ENCODE results near the gene LARGE1.

LARGE1 gene

DNA sequence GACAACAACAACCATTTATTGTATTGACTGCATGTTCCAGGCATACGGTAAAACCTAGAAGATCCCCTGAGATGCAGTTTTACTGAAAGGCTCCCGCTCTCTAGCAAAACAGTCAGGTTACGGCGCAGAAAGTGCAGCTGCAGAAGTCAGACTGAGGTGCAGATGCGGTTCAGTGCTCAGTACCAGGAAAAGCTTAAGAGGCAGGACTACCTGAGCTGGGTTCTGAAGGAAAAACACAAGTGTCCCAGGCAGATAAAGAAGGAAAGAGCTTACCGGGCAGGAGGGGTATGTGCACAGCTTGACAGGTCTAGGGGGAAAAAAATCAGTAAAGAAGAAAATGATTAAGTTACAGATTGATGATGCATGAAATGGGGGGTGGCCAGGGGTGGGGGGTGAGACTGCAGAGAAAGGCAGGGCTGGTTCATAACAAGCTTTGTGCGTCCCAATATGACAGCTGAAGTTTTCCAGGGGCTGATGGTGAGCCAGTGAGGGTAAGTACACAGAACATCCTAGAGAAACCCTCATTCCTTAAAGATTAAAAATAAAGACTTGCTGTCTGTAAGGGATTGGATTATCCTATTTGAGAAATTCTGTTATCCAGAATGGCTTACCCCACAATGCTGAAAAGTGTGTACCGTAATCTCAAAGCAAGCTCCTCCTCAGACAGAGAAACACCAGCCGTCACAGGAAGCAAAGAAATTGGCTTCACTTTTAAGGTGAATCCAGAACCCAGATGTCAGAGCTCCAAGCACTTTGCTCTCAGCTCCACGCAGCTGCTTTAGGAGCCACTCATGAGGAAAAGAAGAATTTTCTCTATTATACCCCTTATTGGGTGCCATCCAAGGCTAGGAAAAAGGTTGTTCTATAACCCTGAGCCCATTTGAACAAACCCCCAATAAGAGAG is 11.9 kb downstream of the LARGE1 start:
- Histone ChIP-seq H3K9me3 (ENCODE audit: insufficient read depth, low read length) (no peaks in the 10 kb centered on the region), H4K20me1 (ENCODE audit: low read depth, low read length) (no peaks in the 10 kb centered on the region), H3K9ac (ENCODE audit: low read length) (no peak overlapping the region), H3K79me2 (ENCODE audit: insufficient read depth, low read length) (no peaks in the 10 kb centered on the region), H2AFZ (ENCODE audit: low read depth, low read length, severe bottlenecking) (no peak overlapping the region), H3K36me3 (ENCODE audit: low read length) (no peaks in the 10 kb centered on the region), H3K9me2 (replicated peaks; ENCODE audit: insufficient read depth, low read length) (no peaks in the 10 kb centered on the region), H3F3A (ENCODE audit: insufficient read depth) (no peaks in the 10 kb centered on the region), H3K27me3 (ENCODE audit: low read length) (no peaks in the 10 kb centered on the region), H3K4me3 (ENCODE audit: insufficient read depth, low read length, poor library complexity, severe bottlenecking) (no peak overlapping the region), H3K4me2 (ENCODE audit: low read depth, low read length, poor library complexity, severe bottlenecking) (no peak overlapping the region), H3K27ac (ENCODE audit: low read depth, low read length) (no peak overlapping the region)
- TF ChIP-seq EZH2phosphoT487 (conservative IDR thresholded peaks at IDR 0.05; ENCODE audit: low read length): no peak
- TF ChIP-seq, protein P1, sequence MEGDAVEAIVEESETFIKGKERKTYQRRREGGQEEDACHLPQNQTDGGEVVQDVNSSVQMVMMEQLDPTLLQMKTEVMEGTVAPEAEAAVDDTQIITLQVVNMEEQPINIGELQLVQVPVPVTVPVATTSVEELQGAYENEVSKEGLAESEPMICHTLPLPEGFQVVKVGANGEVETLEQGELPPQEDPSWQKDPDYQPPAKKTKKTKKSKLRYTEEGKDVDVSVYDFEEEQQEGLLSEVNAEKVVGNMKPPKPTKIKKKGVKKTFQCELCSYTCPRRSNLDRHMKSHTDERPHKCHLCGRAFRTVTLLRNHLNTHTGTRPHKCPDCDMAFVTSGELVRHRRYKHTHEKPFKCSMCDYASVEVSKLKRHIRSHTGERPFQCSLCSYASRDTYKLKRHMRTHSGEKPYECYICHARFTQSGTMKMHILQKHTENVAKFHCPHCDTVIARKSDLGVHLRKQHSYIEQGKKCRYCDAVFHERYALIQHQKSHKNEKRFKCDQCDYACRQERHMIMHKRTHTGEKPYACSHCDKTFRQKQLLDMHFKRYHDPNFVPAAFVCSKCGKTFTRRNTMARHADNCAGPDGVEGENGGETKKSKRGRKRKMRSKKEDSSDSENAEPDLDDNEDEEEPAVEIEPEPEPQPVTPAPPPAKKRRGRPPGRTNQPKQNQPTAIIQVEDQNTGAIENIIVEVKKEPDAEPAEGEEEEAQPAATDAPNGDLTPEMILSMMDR (IDR thresholded peaks at IDR 0.05; ENCODE audit: insufficient read depth, low read length, poor library complexity, severe bottlenecking): no peak

DNA sequence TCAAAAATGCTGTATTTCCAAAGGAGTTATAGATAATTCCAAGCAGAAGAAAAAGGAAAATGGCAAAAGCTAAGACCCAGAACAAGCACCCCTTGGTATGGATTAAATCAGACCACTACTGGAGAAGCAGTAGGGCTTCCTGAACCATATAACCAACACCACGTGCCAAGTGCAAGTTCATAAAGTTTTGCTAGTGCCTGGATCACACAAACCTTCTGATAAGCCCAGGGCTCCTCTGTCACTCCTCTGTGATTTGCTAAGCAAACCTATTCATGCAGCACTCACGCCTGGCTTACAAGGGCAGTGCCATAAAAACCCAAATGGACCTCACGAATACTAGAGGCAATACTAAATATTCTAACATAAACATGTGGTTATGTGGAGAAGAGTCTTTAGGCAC is 13.3 kb downstream of the LARGE1 start:
- no peaks in the 10 kb centered on the region for H3K9me3 ChIP-seq (ENCODE audit: insufficient read depth, low read length)
- H3F3A ChIP-seq (ENCODE audit: insufficient read depth): no peaks in the 10 kb centered on the region
- no peak overlapping the region for H3K4me3 ChIP-seq (ENCODE audit: insufficient read depth, low read length, poor library complexity, severe bottlenecking)
- no peaks in the 10 kb centered on the region for H4K20me1 ChIP-seq (ENCODE audit: low read depth, low read length)
- no peak overlapping the region for H2AFZ ChIP-seq (ENCODE audit: low read depth, low read length, severe bottlenecking)
- H3K27me3 ChIP-seq (ENCODE audit: low read length): no peaks in the 10 kb centered on the region
- no peak overlapping the region for H3K27ac ChIP-seq (ENCODE audit: low read depth, low read length)
- no peak overlapping the region for H3K4me2 ChIP-seq (ENCODE audit: low read depth, low read length, poor library complexity, severe bottlenecking)
- no peaks in the 10 kb centered on the region for H3K36me3 ChIP-seq (ENCODE audit: low read length)
- TF ChIP-seq, protein P1 (IDR thresholded peaks at IDR 0.05; ENCODE audit: insufficient read depth, low read length, poor library complexity, severe bottlenecking): no peak
- no peak for TF ChIP-seq EZH2phosphoT487 (conservative IDR thresholded peaks at IDR 0.05; ENCODE audit: low read length)
- H3K79me2 ChIP-seq (ENCODE audit: insufficient read depth, low read length): no peaks in the 10 kb centered on the region
- no peaks in the 10 kb centered on the region for H3K9me2 ChIP-seq (replicated peaks; ENCODE audit: insufficient read depth, low read length)
- no peak overlapping the region for H3K9ac ChIP-seq (ENCODE audit: low read length)

DNA sequence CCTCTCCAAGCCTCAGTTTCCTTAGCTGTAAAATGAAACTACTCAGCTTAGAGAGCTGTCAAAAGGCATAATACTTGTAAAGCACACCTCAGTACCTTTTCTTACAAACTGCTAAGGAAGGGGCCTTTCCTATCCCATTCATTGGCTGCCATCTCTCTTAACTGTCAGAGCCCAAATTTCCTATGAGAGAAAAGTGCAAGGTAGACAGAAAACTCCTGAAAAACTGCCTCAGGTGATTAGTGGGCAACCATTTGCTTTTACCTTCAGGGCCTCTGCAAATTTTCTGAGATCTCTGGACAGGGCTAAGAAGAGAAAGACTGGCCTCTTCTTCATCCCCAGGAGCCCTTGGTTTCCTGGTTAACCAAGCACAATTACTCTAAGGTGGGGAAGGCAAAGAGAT is 13.8 kb downstream of the LARGE1 start:
- Histone ChIP-seq H4K20me1 (ENCODE audit: low read depth, low read length) (no peaks in the 10 kb centered on the region), H3K9me2 (replicated peaks; ENCODE audit: insufficient read depth, low read length) (no peaks in the 10 kb centered on the region), H3K9ac (ENCODE audit: low read length) (no peak overlapping the region), H3K79me2 (ENCODE audit: insufficient read depth, low read length) (no peaks in the 10 kb centered on the region), H3K4me2 (ENCODE audit: low read depth, low read length, poor library complexity, severe bottlenecking) (no peak overlapping the region), H3K9me3 (ENCODE audit: insufficient read depth, low read length) (no peaks in the 10 kb centered on the region), H3K27me3 (ENCODE audit: low read length) (no peaks in the 10 kb centered on the region), H3K27ac (ENCODE audit: low read depth, low read length) (no peak overlapping the region), H3K36me3 (ENCODE audit: low read length) (no peaks in the 10 kb centered on the region), H2AFZ (ENCODE audit: low read depth, low read length, severe bottlenecking) (no peak overlapping the region), H3K4me3 (ENCODE audit: insufficient read depth, low read length, poor library complexity, severe bottlenecking) (no peak overlapping the region), H3F3A (ENCODE audit: insufficient read depth) (no peaks in the 10 kb centered on the region)
- TF ChIP-seq EZH2phosphoT487 (conservative IDR thresholded peaks at IDR 0.05; ENCODE audit: low read length): no peak
- TF ChIP-seq, protein P1 (IDR thresholded peaks at IDR 0.05; ENCODE audit: insufficient read depth, low read length, poor library complexity, severe bottlenecking): no peak

Measured in SU-DHL-6 (cell line).